PC-9 (cell line): ENCODE measurements around the gene CISD3. TPM values are rescaled to one million over a fixed set of nuclear protein-coding genes. Genes with fewer than 3 reads are reported as not detected.
A peak's percentile ranks its signal among the peaks of the same experiment; 100 is the strongest.

Source experiments
- BruUV-seq: library from RNA; stranded (reverse); fragments of 400-500 nt; replicated peaks from 2 replicates; lab custom pipeline; 2021; lab: Mats Ljungman, UMichigan
- CTCF ChIA-PET: fragments of 300-600 bp; sonication (Branson Sonifier 250); formaldehyde crosslinking; loops from one replicate; lab custom pipeline; 2022; ENCODE audit warnings: antibody characterized with exemption; lab: Charles Lee
- POLR2A ChIA-PET: fragments of 300-600 bp; sonication (Branson Sonifier 250); formaldehyde crosslinking; loops from one replicate; lab custom pipeline; 2022; ENCODE audit warnings: antibody characterized with exemption; ENCODE audit not compliant: unreplicated experiment; lab: Charles Lee
- DNase-seq, 2 experiments: peaks; one replicate each; pipeline versions ENCODE4 v3.0.0 to v3.0.0-alpha.2; 2015 to 2022; ENCODE audit warnings: mixed read lengths in 1 of 2
- H2AFZ ChIP-seq: fragments of 200-600 bp; sonication (generic); 2 replicates; pipeline ENCODE4 v1.8.1; 2017; ENCODE audit warnings: antibody characterized with exemption
- H3F3A ChIP-seq: fragments of 200-600 bp; sonication (generic); 2 replicates; pipeline ENCODE4 v1.8.1; 2017; ENCODE audit warnings: antibody characterized with exemption, mild to moderate bottlenecking, low read depth; ENCODE audit not compliant: insufficient read depth
- H3K27ac ChIP-seq: fragments of 200-600 bp; sonication (generic); 2 replicates; pipeline ENCODE4 v1.6.1; 2016; ENCODE audit warnings: mixed run types
- H3K27me3 ChIP-seq: fragments of 200-600 bp; sonication (generic); 2 replicates; pipeline ENCODE4 v1.6.1; 2016; ENCODE audit warnings: low read depth, mixed run types; ENCODE audit not compliant: insufficient read depth
- H3K36me3 ChIP-seq: fragments of 200-600 bp; sonication (generic); 2 replicates; pipeline ENCODE4 v1.6.1; 2016; ENCODE audit warnings: low read depth, mixed run types
- H3K4me1 ChIP-seq: fragments of 200-600 bp; sonication (generic); replicated peaks from 2 replicates; pipeline ENCODE4 v1.6.1; 2016; ENCODE audit warnings: mixed run types; ENCODE audit not compliant: insufficient read depth
- H3K4me2 ChIP-seq: fragments of 200-600 bp; sonication (generic); 2 replicates; pipeline ENCODE4 v1.6.1; 2017; ENCODE audit warnings: mixed run types
- H3K4me3 ChIP-seq: fragments of 200-600 bp; sonication (generic); 2 replicates; pipeline ENCODE4 v1.6.1; 2016; ENCODE audit warnings: mixed run types
- H3K79me2 ChIP-seq: fragments of 200-600 bp; sonication (generic); 2 replicates; pipeline ENCODE4 v1.6.1; 2017; ENCODE audit warnings: low read depth, mixed run types
- H3K9me2 ChIP-seq: fragments of 200-600 bp; sonication (generic); 2 replicates; pipeline ENCODE4 v1.8.1; 2017; ENCODE audit warnings: mild to moderate bottlenecking; ENCODE audit not compliant: insufficient read depth
- H3K9me3 ChIP-seq: fragments of 200-600 bp; sonication (generic); 2 replicates; pipeline ENCODE4 v1.8.1; 2016; ENCODE audit warnings: low read depth; ENCODE audit not compliant: insufficient read depth
- H4K20me1 ChIP-seq: fragments of 200-600 bp; sonication (generic); 2 replicates; pipeline ENCODE4 v1.8.1; 2017; ENCODE audit not compliant: insufficient read depth
- EZH2 ChIP-seq: fragments of 200-600 bp; sonication (generic); IDR thresholded peaks from 2 replicates; pipeline ENCODE4 v1.8.0; 2017; ENCODE audit warnings: antibody characterized with exemption, low read depth
- intact Hi-C: fragments of 100-400 bp; cut with micrococcal nuclease; formaldehyde crosslinking; loops from one replicate; pipeline ENCODE4 v1.10.0; 2022; ENCODE audit not compliant: unreplicated experiment
- total RNA-seq: library from RNA; stranded (reverse); gene quantifications from 2 replicates; pipeline ENCODE4 v1.2.3, GENCODE V29; 2021
- TF ChIP-seq, protein P1 (sequence below): fragments of 200-600 bp; sonication (generic); conservative IDR thresholded peaks from 2 replicates; pipeline ENCODE4 v1.6.1; 2017; ENCODE audit warnings: mixed run types, antibody characterized with exemption, mild to moderate bottlenecking, moderate library complexity

Gene CISD3
- total RNA-seq, 1 experiment from 2014 or later = 36.6 TPM

DNA sequence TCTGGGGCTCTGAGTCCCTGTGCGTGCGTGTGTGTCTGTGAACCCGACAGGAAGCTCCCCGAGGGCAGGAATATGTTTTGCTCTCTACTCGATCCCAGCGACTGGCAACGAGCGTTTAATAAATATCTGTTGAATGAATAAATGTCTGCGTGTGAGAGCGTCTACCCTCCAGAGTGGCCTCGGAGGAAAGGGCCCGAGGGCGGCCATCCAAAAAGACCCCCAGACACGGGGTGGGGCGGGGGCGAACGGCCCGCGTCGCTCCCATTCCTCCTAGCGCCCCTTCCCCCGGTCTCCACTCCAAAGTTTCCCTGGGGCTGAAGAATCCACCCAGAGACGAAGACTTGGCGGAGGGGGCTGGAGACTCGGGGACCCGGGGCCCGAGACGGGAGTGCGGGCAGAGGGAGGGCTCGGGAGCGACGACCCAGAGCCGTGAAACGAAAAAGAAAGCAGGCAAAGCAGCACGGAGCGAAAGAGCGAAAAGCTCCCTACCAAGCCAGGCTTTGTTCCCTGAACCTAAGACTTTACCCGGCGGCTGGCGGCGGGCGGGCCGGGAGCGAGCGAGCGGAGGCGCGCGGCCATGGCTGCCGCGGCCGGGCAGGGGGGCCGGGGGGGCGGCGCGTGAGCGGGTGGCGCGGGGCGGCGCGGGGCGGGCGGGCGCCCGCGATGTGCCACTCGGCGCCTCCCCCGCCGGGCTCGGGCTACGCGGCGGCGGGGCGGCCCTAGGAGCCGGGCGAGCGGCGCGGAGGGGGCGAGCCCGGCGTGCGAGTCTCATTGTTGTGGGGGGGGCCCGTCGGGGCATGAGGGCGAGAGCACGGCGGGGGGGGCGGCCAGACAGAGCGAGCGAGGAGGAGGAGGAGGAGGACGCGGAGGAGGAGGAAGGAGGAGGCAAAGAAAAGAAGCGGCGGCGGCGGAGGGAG, 25.3 kb upstream of the CISD3 start, which contains the start of gene MLLT6:
TSS of gene MLLT6 (plus strand) at position 668 of the 917 bp plus-strand sequence. CDS start 360 bp downstream, outside the sequence.
- Histone ChIP-seq H3K36me3 (peaks cover 20% of the 10 kb centered on the region), H3K4me2 (peak within 1 kb of the TSS; percentile 100), H3K4me3 (peak within 1 kb of the TSS; percentile 99), H2AFZ (peak within 1 kb of the TSS; percentile 83), H3F3A (peaks cover 49% of the 10 kb centered on the region), H3K9me3 (no peaks in the 10 kb centered on the region), H4K20me1 (peaks cover 27% of the 10 kb centered on the region), H3K9me2 (no peaks in the 10 kb centered on the region), H3K79me2 (peaks cover 60% of the 10 kb centered on the region), H3K27me3 (no peaks in the 10 kb centered on the region), H3K27ac (peak within 1 kb of the TSS; percentile 88), H3K4me1 (peaks cover 19% of the 10 kb centered on the region)
- TF ChIP-seq, protein P1, sequence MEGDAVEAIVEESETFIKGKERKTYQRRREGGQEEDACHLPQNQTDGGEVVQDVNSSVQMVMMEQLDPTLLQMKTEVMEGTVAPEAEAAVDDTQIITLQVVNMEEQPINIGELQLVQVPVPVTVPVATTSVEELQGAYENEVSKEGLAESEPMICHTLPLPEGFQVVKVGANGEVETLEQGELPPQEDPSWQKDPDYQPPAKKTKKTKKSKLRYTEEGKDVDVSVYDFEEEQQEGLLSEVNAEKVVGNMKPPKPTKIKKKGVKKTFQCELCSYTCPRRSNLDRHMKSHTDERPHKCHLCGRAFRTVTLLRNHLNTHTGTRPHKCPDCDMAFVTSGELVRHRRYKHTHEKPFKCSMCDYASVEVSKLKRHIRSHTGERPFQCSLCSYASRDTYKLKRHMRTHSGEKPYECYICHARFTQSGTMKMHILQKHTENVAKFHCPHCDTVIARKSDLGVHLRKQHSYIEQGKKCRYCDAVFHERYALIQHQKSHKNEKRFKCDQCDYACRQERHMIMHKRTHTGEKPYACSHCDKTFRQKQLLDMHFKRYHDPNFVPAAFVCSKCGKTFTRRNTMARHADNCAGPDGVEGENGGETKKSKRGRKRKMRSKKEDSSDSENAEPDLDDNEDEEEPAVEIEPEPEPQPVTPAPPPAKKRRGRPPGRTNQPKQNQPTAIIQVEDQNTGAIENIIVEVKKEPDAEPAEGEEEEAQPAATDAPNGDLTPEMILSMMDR = no peak
- no peak for TF ChIP-seq EZH2
- intact Hi-C loops = loop anchor here (2.0 kb wide), 1 partner anchor 44 kb away; the partner anchor contains the start of gene PCGF2
- CTCF ChIA-PET = interaction anchor here (0.6 to 0.7 kb wide), 2 partner anchors 147 to 371 kb away, joined by 3 to 5 read pairs; no protein-coding TSS in a partner anchor
- POLR2A ChIA-PET = no interaction called here
- no TSS peak for BruUV-seq
- peak; percentile 60 for DNase-seq

DNA sequence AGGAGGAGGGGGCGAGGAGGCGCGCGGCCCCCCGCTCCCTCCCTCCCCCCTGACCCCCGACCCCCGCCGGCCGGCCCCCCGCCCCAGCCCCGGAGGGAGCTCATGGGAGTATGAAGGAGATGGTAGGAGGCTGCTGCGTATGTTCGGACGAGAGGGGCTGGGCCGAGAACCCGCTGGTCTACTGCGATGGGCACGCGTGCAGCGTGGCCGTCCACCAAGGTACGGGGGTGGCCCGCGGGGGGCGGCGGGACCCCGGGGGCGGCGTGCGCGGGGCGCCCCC, 24.7 kb upstream of the CISD3 start:
- intact Hi-C loops = loop anchor here (2.0 kb wide), 1 partner anchor 43 kb away; the partner anchor contains the start of gene PCGF2
- no peaks in the 10 kb centered on the region for H3K27me3 ChIP-seq
- H3K4me2 ChIP-seq = peak overlapping the region; percentile 100
- peaks cover 21% of the 10 kb centered on the region for H3K36me3 ChIP-seq
- H3F3A ChIP-seq = peaks cover 48% of the 10 kb centered on the region
- no TSS peak for BruUV-seq
- peak in 1 of 2 experiments; percentile 31 for DNase-seq
- H3K9me3 ChIP-seq = no peaks in the 10 kb centered on the region
- POLR2A ChIA-PET = interaction anchor here (0.6 kb wide), 1 partner anchor 147 kb away, joined by 4 read pairs; no protein-coding TSS in a partner anchor
- H3K79me2 ChIP-seq = peaks cover 60% of the 10 kb centered on the region
- H3K27ac ChIP-seq = no peak overlapping the region
- CTCF ChIA-PET = interaction anchor here (0.6 to 0.7 kb wide), 2 partner anchors 148 to 372 kb away, joined by 3 to 5 read pairs; no protein-coding TSS in a partner anchor
- TF ChIP-seq, protein P1 = no peak
- no peak for TF ChIP-seq EZH2
- no peaks in the 10 kb centered on the region for H3K9me2 ChIP-seq
- peaks cover 27% of the 10 kb centered on the region for H4K20me1 ChIP-seq
- H2AFZ ChIP-seq = no peak overlapping the region; the same call in 1 of the 2 replicates
- peaks cover 17% of the 10 kb centered on the region for H3K4me1 ChIP-seq
- H3K4me3 ChIP-seq = peak overlapping the region; percentile 97; the same call in 1 of the 2 replicates

DNA sequence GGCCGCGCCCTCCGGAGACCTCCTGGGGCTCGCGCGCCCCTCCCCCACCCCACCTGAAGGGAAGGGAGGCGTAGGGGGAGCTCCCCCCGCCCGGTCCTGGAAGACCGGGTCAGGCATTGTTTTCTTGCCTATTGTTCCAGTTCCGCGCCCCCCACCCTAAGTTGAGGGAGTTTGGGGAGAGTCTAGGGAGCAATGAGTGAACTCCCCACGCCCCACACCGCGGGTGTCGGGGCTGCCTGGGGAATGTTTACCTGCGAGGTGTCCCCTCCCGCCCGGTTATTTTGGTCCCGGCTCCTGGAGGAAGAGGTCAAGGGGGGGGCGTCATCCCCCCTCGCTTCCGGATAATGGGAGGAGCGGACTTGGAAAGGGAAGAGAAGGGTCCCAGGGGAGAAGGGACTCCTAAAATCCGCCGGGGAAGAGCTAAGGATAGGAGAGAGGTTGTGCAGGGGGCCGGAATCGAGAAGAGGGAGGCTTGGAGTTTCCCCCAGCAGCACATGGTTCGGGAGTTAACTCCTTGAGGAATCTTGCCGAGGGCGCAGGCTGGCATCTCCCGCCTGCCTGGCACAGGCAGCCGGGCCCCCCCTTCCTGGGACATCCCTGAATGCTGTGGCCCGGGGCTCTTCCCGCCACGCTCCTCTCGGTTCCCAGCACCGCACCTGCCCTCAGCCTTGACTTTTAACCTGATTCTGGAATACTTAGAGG, 24.2 kb upstream of the CISD3 start:
- POLR2A ChIA-PET = interaction anchor here (0.6 kb wide), 1 partner anchor 148 kb away, joined by 4 read pairs; no protein-coding TSS in a partner anchor
- TF ChIP-seq, protein P1 = no peak
- TF ChIP-seq EZH2 = no peak
- H4K20me1 ChIP-seq = peaks cover 32% of the 10 kb centered on the region
- peaks cover 60% of the 10 kb centered on the region for H3K79me2 ChIP-seq
- H3F3A ChIP-seq = peaks cover 46% of the 10 kb centered on the region
- intact Hi-C loops = loop anchor here (2.0 kb wide), 1 partner anchor 43 kb away; the partner anchor contains the start of gene PCGF2
- H2AFZ ChIP-seq = peak overlapping the region; percentile 56; the same call in 1 of the 2 replicates
- H3K27ac ChIP-seq = no peak overlapping the region
- H3K9me3 ChIP-seq = no peaks in the 10 kb centered on the region
- CTCF ChIA-PET = interaction anchor here (0.6 kb wide), 1 partner anchor 148 kb away, joined by 5 read pairs; no protein-coding TSS in a partner anchor
- H3K4me1 ChIP-seq = peaks cover 14% of the 10 kb centered on the region
- no TSS peak for BruUV-seq
- H3K4me2 ChIP-seq = peak overlapping the region; percentile 100
- H3K9me2 ChIP-seq = no peaks in the 10 kb centered on the region
- H3K27me3 ChIP-seq = no peaks in the 10 kb centered on the region
- peak in 1 of 2 experiments; percentile 31 for DNase-seq
- H3K4me3 ChIP-seq = peak overlapping the region; percentile 97
- peaks cover 21% of the 10 kb centered on the region for H3K36me3 ChIP-seq
